ENCODE data around the gene PDXP.
"Not testable (repeated sequence)": the region's sequence is repeated elsewhere in the genome, so short reads cannot be mapped to it uniquely, and the experiment has no call there.

The PDXP gene, protein sequence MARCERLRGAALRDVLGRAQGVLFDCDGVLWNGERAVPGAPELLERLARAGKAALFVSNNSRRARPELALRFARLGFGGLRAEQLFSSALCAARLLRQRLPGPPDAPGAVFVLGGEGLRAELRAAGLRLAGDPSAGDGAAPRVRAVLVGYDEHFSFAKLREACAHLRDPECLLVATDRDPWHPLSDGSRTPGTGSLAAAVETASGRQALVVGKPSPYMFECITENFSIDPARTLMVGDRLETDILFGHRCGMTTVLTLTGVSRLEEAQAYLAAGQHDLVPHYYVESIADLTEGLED

DNA sequence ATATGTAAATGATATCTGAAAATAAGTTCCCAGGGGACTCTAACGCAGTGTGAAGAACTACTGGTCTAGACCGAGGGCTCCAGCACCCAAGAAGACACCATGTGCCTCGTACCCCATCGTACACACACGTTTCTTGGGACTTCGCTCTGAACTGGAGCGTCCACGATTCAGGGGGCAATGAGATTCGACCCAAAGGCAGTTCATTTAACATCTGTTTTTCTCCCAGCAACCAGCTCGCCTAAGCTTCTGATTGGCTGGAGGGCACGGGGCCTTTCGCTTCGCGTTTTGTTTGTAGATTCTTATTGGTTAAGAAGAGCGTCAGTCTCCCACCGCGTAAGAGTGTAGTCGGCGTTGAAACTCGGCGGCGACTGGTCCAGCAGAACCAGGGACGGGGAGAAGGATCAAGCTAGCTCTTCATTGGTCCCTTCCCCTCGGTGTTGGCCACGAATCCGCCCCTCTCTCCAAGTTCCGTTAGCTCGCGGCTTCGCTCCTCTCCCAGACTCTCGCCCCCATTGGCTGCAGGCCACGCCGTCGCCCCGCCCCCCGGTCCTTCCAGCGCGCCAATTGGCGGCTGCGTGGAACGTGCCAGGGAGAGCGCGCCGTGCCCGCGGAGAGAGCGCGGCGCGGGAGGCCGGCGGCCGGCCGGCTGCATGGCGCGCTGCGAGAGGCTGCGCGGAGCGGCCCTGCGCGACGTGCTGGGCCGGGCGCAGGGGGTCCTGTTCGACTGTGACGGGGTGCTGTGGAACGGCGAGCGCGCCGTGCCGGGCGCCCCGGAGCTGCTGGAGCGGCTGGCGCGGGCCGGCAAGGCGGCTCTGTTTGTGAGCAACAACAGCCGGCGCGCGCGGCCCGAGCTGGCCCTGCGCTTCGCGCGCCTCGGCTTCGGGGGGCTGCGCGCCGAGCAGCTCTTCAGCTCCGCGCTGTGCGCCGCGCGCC is at the start of gene PDXP:
Gene PDXP (plus strand): TSS at position 591 of the 933 bp plus-strand sequence. CDS start 60 bp downstream, at position 651.
- Histone ChIP-seq H3K4me3 (ENCODE audit: low read length) (peak within 1 kb of the TSS; percentile 81), H3K9ac (ENCODE audit: low read length) (peak within 1 kb of the TSS; percentile 82), H3K4me1 (ENCODE audit: control insufficient read depth, insufficient read depth, low read length) (peaks cover 23% of the 10 kb centered on the region), H3K9me3 (ENCODE audit: control insufficient read depth, low read length) (no peaks in the 10 kb centered on the region), H3K36me3 (ENCODE audit: control insufficient read depth, insufficient read depth, low read length, severe bottlenecking) (peaks cover 2% of the 10 kb centered on the region), H3K27me3 (replicated peaks; ENCODE audit: control insufficient read depth, insufficient read depth, low read length) (no peaks in the 10 kb centered on the region)
- peak; percentile 100 for DNase-seq (ENCODE audit: low read depth)

DNA sequence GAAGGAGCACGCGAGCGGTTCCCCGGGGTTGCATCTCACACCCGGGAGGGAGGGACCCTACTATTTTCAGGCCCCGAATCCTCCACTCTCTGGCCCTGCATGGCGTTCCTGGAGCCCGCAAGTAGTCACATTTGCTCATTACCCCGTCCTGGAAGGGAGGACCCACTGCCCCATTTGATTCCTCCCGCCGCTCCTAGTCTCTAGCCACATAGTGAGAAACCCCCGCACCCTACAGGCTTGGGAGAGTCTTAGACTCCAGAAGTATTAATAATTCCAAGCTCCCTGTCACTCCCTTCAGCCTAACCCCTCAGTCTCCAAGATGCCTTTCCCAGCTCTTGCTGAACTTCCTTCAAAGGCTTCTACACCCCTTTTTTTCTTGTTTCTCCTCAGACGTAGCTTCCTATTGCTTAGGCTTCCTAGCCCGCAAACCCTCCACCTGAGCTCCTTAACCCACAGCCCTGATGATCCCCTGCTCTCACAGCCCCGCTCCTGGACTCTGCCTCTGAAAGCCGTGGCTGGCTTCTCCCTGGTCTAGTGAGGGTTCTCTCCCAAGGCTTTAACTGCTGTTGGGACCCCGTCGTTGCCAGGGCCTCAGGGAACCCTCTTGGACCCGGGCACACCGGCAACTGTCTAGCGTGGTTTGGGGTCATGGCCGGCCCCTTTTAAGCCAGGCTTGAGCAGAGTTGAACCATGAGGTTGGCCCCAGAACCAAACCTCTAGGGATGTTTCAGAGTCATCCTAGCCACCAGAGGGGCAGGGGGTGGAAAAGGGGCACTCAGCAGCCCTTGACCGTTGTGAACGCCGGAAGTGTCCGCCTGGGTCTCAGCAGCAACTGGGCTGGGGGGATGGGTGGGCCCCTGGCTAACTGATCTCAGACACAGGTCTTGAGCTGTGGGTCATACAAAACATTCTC is 49.0 kb upstream of the PDXP start:
- Histone ChIP-seq H3K4me1 (ENCODE audit: control insufficient read depth, insufficient read depth, low read length) (peaks cover 44% of the 10 kb centered on the region), H3K9ac (ENCODE audit: low read length) (peak overlapping the region; percentile 93)
- peak; percentile 70 for DNase-seq (ENCODE audit: low read depth)

DNA sequence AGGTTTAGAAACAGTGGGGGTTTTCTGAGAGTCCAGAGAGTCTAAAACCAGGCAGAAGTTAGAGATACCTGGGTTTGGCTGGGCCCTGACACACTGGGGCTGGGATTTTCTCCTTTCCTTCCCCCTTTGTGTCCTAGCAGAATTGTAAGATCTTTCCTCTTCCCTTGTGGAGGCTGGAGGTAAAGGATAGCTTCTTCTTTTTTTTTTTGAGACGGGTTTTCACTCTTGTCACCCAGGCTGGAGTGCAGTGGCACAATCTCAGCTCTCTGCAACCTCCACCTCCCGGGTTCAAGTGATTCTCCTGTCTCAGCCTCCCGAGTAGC is 48.4 kb upstream of the PDXP start:
- not testable (repeated sequence) for H3K36me3 ChIP-seq (ENCODE audit: control insufficient read depth, insufficient read depth, low read length, severe bottlenecking); H3K9me3 ChIP-seq (ENCODE audit: control insufficient read depth, low read length); DNase-seq (ENCODE audit: low read depth); H3K27me3 ChIP-seq (replicated peaks; ENCODE audit: control insufficient read depth, insufficient read depth, low read length)
- H3K4me1 ChIP-seq (ENCODE audit: control insufficient read depth, insufficient read depth, low read length), result peaks cover 44% of the 10 kb centered on the region
- peak overlapping the region; percentile 93 for H3K9ac ChIP-seq (ENCODE audit: low read length)
- H3K4me3 ChIP-seq (ENCODE audit: low read length), result peak overlapping the region; percentile 95

More for the DNA sequence above, 49.0 kb upstream of the PDXP start:
- Histone ChIP-seq H3K4me3 (ENCODE audit: low read length) (peak overlapping the region; percentile 95), H3K9me3 (ENCODE audit: control insufficient read depth, low read length) (no peaks in the 10 kb centered on the region), H3K36me3 (ENCODE audit: control insufficient read depth, insufficient read depth, low read length, severe bottlenecking) (no peaks in the 10 kb centered on the region), H3K27me3 (replicated peaks; ENCODE audit: control insufficient read depth, insufficient read depth, low read length) (peaks cover 7% of the 10 kb centered on the region)

DNA sequence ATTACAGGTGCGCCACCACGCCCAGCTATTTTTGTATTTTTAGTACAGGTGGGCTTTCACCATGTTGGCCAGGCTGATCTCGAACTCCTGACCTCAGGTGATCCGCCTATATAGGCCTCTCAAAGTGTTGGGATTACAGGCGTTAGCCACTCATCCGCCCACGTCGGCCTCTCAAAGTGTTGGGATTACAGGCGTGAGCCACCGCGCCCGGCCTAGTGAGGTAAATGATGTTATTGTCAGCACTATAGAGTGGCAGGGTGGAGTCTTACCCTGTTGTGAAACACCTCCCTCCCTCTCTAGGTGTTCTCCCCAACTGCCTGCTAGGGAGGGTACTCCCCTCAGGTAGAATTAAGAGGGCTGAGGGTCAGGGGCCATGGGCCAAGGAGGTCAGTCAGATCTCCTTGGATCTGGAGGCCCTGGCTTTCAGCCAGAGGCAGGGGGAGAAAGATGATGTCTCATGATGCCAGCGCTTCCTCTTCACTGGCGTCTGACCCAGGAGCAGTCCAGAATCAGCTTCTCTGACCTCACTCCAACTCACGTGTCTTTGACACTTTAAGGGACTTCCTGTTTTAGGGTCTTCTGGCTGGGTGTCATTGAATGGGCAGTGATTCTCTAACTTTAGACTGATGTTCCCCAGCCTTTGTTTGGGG is 47.9 kb upstream of the PDXP start:
- no peak overlapping the region for H3K4me3 ChIP-seq (ENCODE audit: low read length)
- H3K27me3 ChIP-seq (replicated peaks; ENCODE audit: control insufficient read depth, insufficient read depth, low read length), result peaks cover 4% of the 10 kb centered on the region
- DNase-seq (ENCODE audit: low read depth), result no peak
- H3K4me1 ChIP-seq (ENCODE audit: control insufficient read depth, insufficient read depth, low read length), result peaks cover 44% of the 10 kb centered on the region
- H3K36me3 ChIP-seq (ENCODE audit: control insufficient read depth, insufficient read depth, low read length, severe bottlenecking), result peaks cover 2% of the 10 kb centered on the region
- no peaks in the 10 kb centered on the region for H3K9me3 ChIP-seq (ENCODE audit: control insufficient read depth, low read length)
- peak overlapping the region; percentile 93 for H3K9ac ChIP-seq (ENCODE audit: low read length)

DNA sequence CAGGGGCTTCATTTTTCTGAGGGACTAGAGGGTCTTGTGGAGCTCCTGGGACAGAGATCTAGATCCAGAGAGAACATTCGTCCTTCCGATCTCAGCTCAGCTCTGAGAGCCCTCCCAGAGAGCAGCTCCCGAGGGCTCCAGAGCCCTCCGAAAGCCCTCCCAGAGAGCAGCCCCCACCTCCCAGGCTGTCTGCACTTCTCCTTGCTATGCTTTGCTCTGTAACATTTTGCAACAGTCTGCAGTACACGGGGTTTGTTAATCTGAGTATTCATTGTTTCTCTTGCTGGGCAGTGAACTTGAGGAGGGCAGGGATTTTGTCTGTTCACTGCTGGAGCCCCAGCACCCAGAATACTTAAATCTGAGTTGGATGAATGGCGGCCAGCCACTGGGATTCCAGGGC is 47.3 kb upstream of the PDXP start:
- H3K4me3 ChIP-seq (ENCODE audit: low read length), result no peak overlapping the region
- no peak for DNase-seq (ENCODE audit: low read depth)
- peaks cover 6% of the 10 kb centered on the region for H3K36me3 ChIP-seq (ENCODE audit: control insufficient read depth, insufficient read depth, low read length, severe bottlenecking)
- no peaks in the 10 kb centered on the region for H3K27me3 ChIP-seq (replicated peaks; ENCODE audit: control insufficient read depth, insufficient read depth, low read length)
- peak overlapping the region; percentile 54 for H3K9ac ChIP-seq (ENCODE audit: low read length)
- H3K4me1 ChIP-seq (ENCODE audit: control insufficient read depth, insufficient read depth, low read length), result peaks cover 44% of the 10 kb centered on the region
- H3K9me3 ChIP-seq (ENCODE audit: control insufficient read depth, low read length), result no peaks in the 10 kb centered on the region

DNA sequence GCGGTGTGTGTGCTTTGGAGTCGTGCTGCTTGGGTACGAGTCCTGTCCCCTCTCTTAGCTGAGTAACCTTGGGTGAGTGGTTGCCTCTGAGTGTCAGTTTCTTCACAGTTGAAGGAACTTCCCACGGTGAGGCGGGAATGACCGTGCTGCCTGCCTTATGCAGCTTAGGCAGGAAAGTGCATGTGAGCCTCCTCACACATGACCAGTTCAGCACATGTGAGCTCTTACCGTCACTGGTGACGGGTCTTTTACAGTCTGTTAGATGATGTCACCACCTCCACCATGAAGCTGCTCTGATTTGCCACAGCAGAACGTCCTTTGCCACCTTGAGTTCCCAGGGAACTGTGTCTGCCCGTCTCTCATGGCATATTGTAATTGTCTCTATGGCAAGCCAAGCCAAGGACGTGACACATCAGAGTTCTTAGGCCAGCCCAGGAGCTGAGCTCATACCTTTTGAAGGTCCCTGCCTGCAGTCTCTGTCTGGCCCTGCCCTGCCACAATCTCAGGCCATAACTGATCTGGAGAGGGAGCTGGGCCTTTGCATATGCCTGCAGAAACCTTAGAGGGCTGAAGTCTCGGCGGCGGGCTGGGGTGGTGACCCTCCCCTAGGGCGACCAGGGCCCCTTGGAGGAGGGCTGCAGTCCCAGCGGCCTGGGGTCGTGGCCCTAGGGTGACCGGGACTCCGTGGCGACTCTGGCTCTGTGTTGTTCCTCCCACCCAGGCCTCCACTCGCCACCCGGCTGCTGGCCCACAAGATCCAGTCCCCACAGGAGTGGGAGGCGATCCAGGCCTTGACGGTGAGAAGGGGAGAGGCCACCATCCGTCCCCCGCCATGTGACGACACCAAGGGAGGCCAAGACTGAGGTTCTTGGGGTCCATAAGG is 42.1 kb upstream of the PDXP start:
- H3K4me1 ChIP-seq (ENCODE audit: control insufficient read depth, insufficient read depth, low read length), result peaks cover 17% of the 10 kb centered on the region
- no peak overlapping the region for H3K9ac ChIP-seq (ENCODE audit: low read length)
- H3K27me3 ChIP-seq (replicated peaks; ENCODE audit: control insufficient read depth, insufficient read depth, low read length), result no peaks in the 10 kb centered on the region
- H3K36me3 ChIP-seq (ENCODE audit: control insufficient read depth, insufficient read depth, low read length, severe bottlenecking), result peaks cover 51% of the 10 kb centered on the region
- no peaks in the 10 kb centered on the region for H3K9me3 ChIP-seq (ENCODE audit: control insufficient read depth, low read length)
- DNase-seq (ENCODE audit: low read depth), result no peak
- no peak overlapping the region for H3K4me3 ChIP-seq (ENCODE audit: low read length)

DNA sequence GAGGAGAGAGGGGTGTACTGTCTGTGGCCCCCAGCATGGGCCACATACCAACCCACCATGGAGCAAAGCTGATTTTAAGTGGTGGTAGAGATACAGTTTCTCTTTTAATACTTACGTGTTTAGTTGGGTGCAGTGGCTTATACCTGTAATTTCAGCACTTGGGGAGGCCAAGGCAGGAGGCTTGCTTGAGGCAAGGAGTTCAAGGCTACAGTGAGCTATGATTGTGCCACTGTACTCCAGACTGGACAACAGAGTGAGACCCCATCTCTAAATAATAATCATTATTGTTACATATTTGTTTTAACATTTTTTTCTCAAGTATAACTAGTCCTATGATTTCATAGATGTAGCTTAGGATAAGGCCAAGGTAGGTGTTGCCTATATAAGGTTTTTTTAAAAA is 41.1 kb upstream of the PDXP start:
- DNase-seq (ENCODE audit: low read depth), result no peak
- Histone ChIP-seq H3K9ac (ENCODE audit: low read length) (no peak overlapping the region), H3K4me1 (ENCODE audit: control insufficient read depth, insufficient read depth, low read length) (peaks cover 13% of the 10 kb centered on the region), H3K4me3 (ENCODE audit: low read length) (no peak overlapping the region), H3K36me3 (ENCODE audit: control insufficient read depth, insufficient read depth, low read length, severe bottlenecking) (peaks cover 53% of the 10 kb centered on the region), H3K27me3 (replicated peaks; ENCODE audit: control insufficient read depth, insufficient read depth, low read length) (no peaks in the 10 kb centered on the region), H3K9me3 (ENCODE audit: control insufficient read depth, low read length) (no peaks in the 10 kb centered on the region)

DNA sequence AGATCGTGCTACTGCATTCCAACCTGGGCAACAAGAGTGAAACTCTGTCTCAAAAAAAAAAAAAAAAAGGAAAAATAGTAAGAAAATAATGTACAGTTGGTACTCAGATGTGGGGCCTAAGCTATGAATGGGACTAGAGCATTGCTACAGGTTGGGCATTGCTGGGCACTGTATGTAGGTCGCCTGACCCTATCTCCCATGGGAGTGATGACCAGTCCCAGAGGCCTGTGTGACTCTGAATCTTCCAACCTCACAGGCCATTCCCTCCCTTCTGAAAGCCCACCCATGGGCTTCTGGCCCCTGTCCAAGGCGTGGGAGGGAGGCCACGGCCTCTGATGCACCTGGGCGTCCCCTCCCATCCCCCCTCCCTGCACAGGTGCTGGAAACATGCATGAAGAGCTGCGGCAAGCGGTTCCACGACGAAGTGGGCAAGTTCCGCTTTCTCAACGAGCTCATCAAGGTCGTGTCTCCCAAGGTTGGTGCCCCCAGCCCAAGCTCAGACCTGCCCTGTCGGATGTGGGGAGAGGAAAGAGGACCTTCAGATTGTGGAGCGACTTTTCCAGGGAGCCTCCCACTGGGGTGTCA is 40.4 kb upstream of the PDXP start:
- Histone ChIP-seq H3K4me3 (ENCODE audit: low read length) (no peak overlapping the region), H3K4me1 (ENCODE audit: control insufficient read depth, insufficient read depth, low read length) (peaks cover 11% of the 10 kb centered on the region), H3K27me3 (replicated peaks; ENCODE audit: control insufficient read depth, insufficient read depth, low read length) (no peaks in the 10 kb centered on the region), H3K9me3 (ENCODE audit: control insufficient read depth, low read length) (no peaks in the 10 kb centered on the region), H3K9ac (ENCODE audit: low read length) (no peak overlapping the region), H3K36me3 (ENCODE audit: control insufficient read depth, insufficient read depth, low read length, severe bottlenecking) (peaks cover 53% of the 10 kb centered on the region)
- no peak for DNase-seq (ENCODE audit: low read depth)

DNA sequence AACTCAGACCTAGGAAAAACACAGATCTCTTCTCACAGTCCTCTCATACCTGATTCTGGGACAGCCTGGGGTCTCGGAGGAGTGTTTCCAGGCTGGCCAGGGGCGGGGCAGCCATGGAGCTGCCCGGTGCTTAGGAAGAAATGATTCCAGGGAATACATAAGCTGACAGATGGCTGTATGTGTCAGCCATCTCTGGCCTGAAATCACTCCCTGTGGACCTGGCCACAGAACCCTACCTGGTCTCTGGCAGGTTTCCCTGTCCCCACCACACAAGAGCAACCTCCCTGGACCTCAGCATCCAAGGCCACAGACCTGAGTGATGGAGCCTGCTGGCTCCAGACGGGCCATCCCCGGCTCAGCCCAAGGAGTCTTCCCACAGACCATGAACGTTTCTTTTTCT is 39.8 kb upstream of the PDXP start:
- no peaks in the 10 kb centered on the region for H3K9me3 ChIP-seq (ENCODE audit: control insufficient read depth, low read length)
- H3K9ac ChIP-seq (ENCODE audit: low read length), result no peak overlapping the region
- DNase-seq (ENCODE audit: low read depth), result no peak
- no peak overlapping the region for H3K4me3 ChIP-seq (ENCODE audit: low read length)
- H3K4me1 ChIP-seq (ENCODE audit: control insufficient read depth, insufficient read depth, low read length), result peaks cover 6% of the 10 kb centered on the region
- H3K36me3 ChIP-seq (ENCODE audit: control insufficient read depth, insufficient read depth, low read length, severe bottlenecking), result peaks cover 53% of the 10 kb centered on the region
- no peaks in the 10 kb centered on the region for H3K27me3 ChIP-seq (replicated peaks; ENCODE audit: control insufficient read depth, insufficient read depth, low read length)

DNA sequence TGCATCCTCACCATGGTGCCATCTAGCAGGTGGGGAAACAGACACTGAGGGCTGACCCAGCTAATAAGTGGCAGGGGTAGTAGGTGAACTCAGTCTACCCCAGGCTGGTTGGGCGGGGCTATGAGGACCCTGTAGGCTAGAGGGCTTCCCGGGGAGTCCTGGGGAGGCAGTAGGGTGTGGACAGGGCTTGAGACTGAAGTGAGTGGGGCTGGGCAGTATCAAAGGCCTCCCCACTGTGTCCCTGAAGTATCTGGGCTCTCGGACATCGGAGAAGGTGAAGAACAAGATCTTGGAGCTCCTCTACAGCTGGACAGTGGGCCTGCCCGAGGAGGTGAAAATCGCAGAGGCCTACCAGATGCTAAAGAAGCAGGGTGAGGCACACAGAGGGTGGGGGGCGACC is 38.5 kb upstream of the PDXP start:
- Histone ChIP-seq H3K36me3 (ENCODE audit: control insufficient read depth, insufficient read depth, low read length, severe bottlenecking) (peaks cover 56% of the 10 kb centered on the region), H3K4me1 (ENCODE audit: control insufficient read depth, insufficient read depth, low read length) (peaks cover 5% of the 10 kb centered on the region), H3K9ac (ENCODE audit: low read length) (no peak overlapping the region), H3K4me3 (ENCODE audit: low read length) (no peak overlapping the region), H3K9me3 (ENCODE audit: control insufficient read depth, low read length) (no peaks in the 10 kb centered on the region), H3K27me3 (replicated peaks; ENCODE audit: control insufficient read depth, insufficient read depth, low read length) (no peaks in the 10 kb centered on the region)
- DNase-seq (ENCODE audit: low read depth), result no peak

All from adipocyte (in vitro differentiated cells).